Activated CD4-positive, alpha-beta memory T cell treated with anti-CD3 and anti-CD28 coated beads for 36 hours (primary cell): ENCODE data around the gene TSPAN10. TPM values are rescaled to one million over a fixed set of nuclear protein-coding genes. Genes with fewer than 3 reads are reported as not detected.

ENCODE experiments used
- CTCF ChIA-PET: fragments of 350-600 bp; sonication (Branson Sonifier 250); formaldehyde crosslinking; loops from one replicate; lab custom pipeline; 2021; ENCODE audit warnings: antibody characterized with exemption, inconsistent platforms; lab: Charles Lee
- POLR2A ChIA-PET: fragments of 350-600 bp; sonication (Branson Sonifier 250); formaldehyde crosslinking; loops from one replicate; lab custom pipeline; 2021; ENCODE audit warnings: antibody characterized with exemption; lab: Charles Lee
- DNase-seq: peaks from one replicate; pipeline ENCODE4 v3.0.0-alpha.2; 2020
- H3K27ac Mint-ChIP-seq: one replicate; pipeline ENCODE4 v1.8.0; 2021; ENCODE audit warnings: mixed read lengths
- H3K27me3 Mint-ChIP-seq: one replicate; pipeline ENCODE4 v1.8.0; 2021; ENCODE audit warnings: mixed read lengths
- H3K36me3 Mint-ChIP-seq: one replicate; pipeline ENCODE4 v1.8.0; 2021; ENCODE audit warnings: mixed read lengths
- H3K4me1 Mint-ChIP-seq: one replicate; pipeline ENCODE4 v1.8.0; 2021; ENCODE audit warnings: low read depth, mixed read lengths
- H3K4me3 Mint-ChIP-seq: one replicate; pipeline ENCODE4 v1.8.0; 2021; ENCODE audit warnings: mild to moderate bottlenecking, mixed read lengths
- H3K9me3 Mint-ChIP-seq: one replicate; pipeline ENCODE4 v1.8.0; 2021; ENCODE audit warnings: mixed read lengths
- intact Hi-C: fragments of 100-400 bp; cut with micrococcal nuclease; formaldehyde crosslinking; loops from one replicate; pipeline ENCODE4 v1.15.1; 2023
- total RNA-seq, 2 experiments: library from RNA; stranded (reverse); gene quantifications; one replicate each; pipeline ENCODE4 v1.2.3, GENCODE V29; 2021

Gene TSPAN10
- total RNA-seq, 2 experiments from 2014 or later = 0.36 to 0.45 TPM

DNA sequence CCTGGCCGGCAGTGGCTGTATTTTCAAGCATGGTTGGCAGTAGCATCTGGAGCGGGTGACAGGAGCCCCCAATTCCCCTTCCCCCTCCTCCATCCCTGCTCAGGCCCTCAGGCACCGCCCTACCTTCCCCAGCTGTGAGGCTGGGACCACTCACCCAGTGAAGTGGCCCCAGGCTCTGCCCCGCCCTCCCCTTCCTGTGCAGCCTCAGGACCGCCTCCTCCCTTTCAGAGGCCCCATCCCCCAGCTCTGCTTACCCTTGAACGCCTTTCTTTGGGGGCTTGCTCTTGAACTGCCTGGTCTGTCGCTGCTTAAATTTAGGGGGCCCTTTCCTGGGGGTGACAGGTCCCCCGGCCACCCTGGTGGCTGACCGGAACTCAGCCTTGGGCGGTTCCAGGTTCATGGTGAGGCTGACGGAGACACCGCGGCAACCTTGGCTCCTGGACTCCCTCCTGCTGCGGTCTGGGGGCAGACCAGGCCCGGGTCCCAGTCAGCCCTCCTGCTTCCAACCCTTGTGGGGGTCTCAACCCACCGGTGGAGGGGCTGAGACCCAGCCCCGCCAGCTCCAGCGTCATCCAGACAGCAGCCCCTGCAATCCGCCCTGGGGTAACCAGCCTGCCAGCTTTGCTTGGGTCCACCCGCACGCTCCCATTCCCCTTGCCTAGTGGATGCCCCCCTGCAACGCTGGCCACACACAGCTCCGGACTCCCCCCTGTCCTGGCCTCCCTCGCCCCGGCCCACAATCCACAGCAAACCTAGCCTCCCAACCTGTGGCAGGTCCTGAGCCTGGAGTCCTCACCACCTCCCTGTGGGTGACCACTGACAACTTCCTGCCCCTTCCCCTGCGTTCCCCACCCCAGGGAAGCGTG is 16.1 kb downstream of the TSPAN10 start:
- no peak overlapping the region for H3K27ac Mint-ChIP-seq
- H3K4me3 Mint-ChIP-seq = no peak overlapping the region
- intact Hi-C loops = no loop called here
- H3K36me3 Mint-ChIP-seq = no peaks in the 10 kb centered on the region
- peaks cover 11% of the 10 kb centered on the region for H3K4me1 Mint-ChIP-seq
- ChIA-PET CTCF (no interaction called here), POLR2A (no interaction called here)
- peaks cover 23% of the 10 kb centered on the region for H3K27me3 Mint-ChIP-seq
- peak; percentile 25 for DNase-seq
- H3K9me3 Mint-ChIP-seq = no peaks in the 10 kb centered on the region

DNA sequence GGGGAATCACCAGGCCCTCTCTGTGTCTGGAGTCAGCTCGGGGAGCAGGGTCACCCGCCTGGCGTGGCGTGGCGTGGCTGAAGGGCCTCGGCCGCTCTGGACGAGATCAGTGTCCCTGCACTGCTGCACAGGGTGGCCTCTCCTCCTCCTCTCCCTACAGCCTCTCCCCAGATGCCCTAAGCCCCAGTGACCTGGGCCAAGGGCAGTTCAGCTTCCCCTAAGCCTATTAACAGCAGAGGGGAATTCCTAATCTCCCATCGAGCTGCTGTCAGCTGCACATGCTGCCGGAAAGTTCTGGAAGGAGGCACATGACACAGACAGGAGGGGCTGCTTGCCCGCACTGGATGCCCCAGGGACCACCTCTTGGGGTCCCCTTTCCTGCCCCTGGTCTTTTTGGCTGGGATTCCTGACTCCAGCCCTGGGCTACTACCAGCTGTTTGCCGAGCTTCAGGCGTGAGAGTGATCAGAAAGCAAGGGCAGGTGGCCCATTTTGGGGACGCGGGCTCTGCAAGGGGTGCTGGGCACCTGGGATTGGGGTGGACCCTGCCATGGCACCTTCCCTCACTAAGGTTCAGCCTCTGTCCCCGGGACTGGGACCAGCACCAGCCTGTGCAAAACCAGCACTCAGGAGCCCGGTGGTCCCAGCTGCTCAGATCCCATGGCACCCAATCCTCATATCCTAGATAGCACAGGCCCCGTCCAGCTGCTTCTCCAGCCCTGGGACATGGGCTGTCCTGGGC is 18.6 kb downstream of the TSPAN10 start:
- DNase-seq = no peak
- Mint-ChIP-seq H3K36me3 (no peaks in the 10 kb centered on the region), H3K9me3 (no peaks in the 10 kb centered on the region), H3K4me3 (no peak overlapping the region), H3K4me1 (peaks cover 11% of the 10 kb centered on the region), H3K27me3 (peaks cover 12% of the 10 kb centered on the region), H3K27ac (no peak overlapping the region)
- CTCF ChIA-PET = no interaction called here
- intact Hi-C loops = no loop called here
- POLR2A ChIA-PET = no interaction called here

DNA sequence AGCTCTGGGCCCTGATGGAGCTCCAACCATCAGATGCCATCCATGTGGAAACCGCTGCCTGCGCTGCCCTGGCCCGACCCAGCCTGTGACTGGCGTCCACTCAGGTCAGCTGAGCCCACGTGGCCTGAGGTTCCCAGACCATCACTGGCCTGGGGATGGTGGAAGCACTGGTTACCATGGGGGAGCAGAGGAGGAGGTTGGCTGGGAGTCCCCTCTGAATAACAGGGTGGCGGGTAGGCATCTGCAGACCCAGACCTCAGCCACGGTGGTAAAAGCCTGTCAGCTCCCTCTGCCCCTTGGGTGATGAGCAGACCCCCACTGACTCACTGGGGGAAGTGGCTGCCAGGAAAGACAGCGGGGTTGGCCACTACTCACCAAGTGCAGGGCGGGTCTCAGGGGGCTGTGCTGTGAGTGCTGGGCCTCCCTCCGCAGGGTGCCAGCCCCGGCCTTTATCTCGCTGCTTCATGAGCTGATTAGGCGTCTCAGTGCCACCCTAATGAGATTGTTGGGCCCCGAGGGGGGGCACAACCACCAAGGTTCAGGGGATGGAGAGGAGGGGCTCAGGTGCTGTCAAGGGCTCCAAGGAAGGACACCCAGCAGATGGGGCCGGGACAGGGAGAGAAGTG is 19.2 kb downstream of the TSPAN10 start, which contains the start of gene PDE6G:
TSS of gene PDE6G (minus strand) at position 425 of the 626 bp plus-strand sequence. CDS start 3,237 bp downstream, outside the sequence.
- ChIA-PET CTCF (no interaction called here), POLR2A (no interaction called here)
- peaks cover 11% of the 10 kb centered on the region for H3K27me3 Mint-ChIP-seq
- H3K4me3 Mint-ChIP-seq = no peak within 1 kb of the TSS
- no peaks in the 10 kb centered on the region for H3K36me3 Mint-ChIP-seq
- no peaks in the 10 kb centered on the region for H3K9me3 Mint-ChIP-seq
- peaks cover 11% of the 10 kb centered on the region for H3K4me1 Mint-ChIP-seq
- no peak within 1 kb of the TSS for H3K27ac Mint-ChIP-seq
- no peak for DNase-seq
- intact Hi-C loops = no loop called here

DNA sequence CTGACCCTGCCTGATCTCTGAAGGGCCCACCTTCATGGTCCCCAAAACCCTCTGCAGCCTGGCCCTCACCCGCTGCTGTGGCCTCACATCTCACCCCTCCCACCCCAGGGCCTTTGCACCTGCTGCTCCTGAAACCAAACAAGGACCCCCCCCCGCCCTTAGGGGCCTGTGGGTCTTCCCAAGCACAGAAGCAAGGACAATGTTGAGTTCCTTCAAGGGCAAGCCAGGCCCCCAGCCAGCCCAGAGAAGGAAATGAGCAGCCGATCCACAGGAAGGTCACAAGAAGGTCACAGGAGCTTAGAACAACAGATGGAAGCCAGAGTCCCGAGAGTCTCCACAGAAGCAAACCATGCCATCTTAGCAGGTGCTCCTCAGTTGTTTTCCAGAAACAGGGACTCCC is 19.8 kb downstream of the TSPAN10 start:
- Mint-ChIP-seq H3K27ac (no peak overlapping the region), H3K27me3 (peaks cover 7% of the 10 kb centered on the region), H3K4me1 (peaks cover 11% of the 10 kb centered on the region), H3K9me3 (no peaks in the 10 kb centered on the region), H3K4me3 (no peak overlapping the region), H3K36me3 (no peaks in the 10 kb centered on the region)
- POLR2A ChIA-PET = no interaction called here
- CTCF ChIA-PET = no interaction called here
- DNase-seq = no peak
- intact Hi-C loops = no loop called here

DNA sequence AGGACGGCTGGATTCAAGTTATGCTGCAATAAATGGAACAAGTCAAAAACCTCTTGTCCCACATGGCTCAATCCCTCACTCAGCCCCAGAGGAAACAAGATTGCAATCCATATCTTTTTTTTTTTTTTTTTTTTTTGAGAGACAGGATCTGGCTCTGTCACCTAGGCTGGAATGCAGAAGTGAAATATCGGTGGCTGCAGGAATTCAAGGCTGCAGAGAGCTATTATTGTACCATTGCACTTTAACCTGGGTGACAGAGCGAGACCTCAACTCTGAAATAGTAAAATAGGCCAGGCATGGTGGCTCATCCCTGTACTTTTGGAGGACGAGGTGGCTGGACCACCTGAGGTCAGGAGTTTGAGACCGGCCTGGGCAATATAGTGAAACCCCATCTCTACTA is 22.0 kb downstream of the TSPAN10 start:
- H3K4me1 Mint-ChIP-seq = peaks cover 11% of the 10 kb centered on the region
- no peaks in the 10 kb centered on the region for H3K36me3 Mint-ChIP-seq
- no peak for DNase-seq
- no peaks in the 10 kb centered on the region for H3K9me3 Mint-ChIP-seq
- H3K27me3 Mint-ChIP-seq = no peaks in the 10 kb centered on the region
- ChIA-PET CTCF (interaction anchor here (1.7 kb wide), 1 partner anchor 11 kb away, joined by 3 read pairs; no protein-coding TSS in a partner anchor), POLR2A (interaction anchor here (0.8 kb wide), 1 partner anchor 58 kb away, joined by 3 read pairs; no protein-coding TSS in a partner anchor)
- H3K4me3 Mint-ChIP-seq = no peak overlapping the region
- no peak overlapping the region for H3K27ac Mint-ChIP-seq
- intact Hi-C loops = no loop called here

DNA sequence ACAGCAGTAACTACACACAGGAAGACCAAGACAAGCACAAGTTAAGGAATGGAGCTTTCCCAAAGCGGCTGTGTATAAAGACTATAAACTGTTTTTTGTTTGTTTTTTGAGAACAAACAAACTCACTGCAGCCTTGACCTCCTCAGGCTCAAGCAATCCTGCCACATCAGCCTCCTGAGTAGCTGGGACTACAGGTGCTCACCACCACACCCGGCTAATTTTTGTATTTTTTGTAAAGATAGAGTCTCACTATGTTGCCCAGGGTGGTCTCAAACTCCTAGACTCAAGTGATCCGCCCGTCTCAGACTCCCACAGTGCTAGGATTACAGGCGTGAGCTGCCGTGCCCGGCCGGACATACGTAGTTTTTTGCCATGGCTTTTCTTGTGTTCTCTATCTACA is 23.4 kb downstream of the TSPAN10 start:
- Mint-ChIP-seq H3K27me3 (no peaks in the 10 kb centered on the region), H3K4me1 (peaks cover 25% of the 10 kb centered on the region), H3K9me3 (no peaks in the 10 kb centered on the region), H3K4me3 (no peak overlapping the region), H3K36me3 (peaks cover 5% of the 10 kb centered on the region), H3K27ac (peak overlapping the region; percentile 38)
- intact Hi-C loops = no loop called here
- ChIA-PET CTCF (interaction anchor here (1.3 to 1.7 kb wide), 2 partner anchors 13 to 60 kb away, joined by 3 read pairs; no protein-coding TSS in a partner anchor), POLR2A (no interaction called here)
- no peak for DNase-seq

DNA sequence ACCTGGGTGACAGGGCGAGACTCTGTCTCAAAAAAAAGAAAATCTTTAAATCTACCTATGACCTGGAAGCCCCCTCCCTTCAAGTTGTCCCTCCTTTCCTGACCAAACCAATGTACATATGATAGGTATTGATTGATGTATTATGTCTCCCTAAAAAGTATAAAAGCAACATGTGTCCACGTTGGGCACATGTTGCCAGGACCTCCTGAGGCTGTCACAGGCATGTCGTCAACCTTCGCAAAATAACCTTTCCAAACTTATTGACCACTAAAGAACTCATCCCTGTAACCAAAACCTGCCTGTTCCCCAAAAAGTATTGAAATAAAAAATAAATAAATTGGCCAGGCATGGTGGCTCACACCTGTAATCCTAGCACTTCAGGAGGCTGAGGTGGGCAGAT is 25.0 kb downstream of the TSPAN10 start:
- H3K27me3 Mint-ChIP-seq = no peaks in the 10 kb centered on the region
- H3K36me3 Mint-ChIP-seq = peaks cover 14% of the 10 kb centered on the region
- ChIA-PET POLR2A (no interaction called here), CTCF (no interaction called here)
- H3K4me1 Mint-ChIP-seq = peaks cover 26% of the 10 kb centered on the region
- no peak for DNase-seq
- intact Hi-C loops = no loop called here
- H3K4me3 Mint-ChIP-seq = no peak overlapping the region
- H3K27ac Mint-ChIP-seq = no peak overlapping the region
- no peaks in the 10 kb centered on the region for H3K9me3 Mint-ChIP-seq

DNA sequence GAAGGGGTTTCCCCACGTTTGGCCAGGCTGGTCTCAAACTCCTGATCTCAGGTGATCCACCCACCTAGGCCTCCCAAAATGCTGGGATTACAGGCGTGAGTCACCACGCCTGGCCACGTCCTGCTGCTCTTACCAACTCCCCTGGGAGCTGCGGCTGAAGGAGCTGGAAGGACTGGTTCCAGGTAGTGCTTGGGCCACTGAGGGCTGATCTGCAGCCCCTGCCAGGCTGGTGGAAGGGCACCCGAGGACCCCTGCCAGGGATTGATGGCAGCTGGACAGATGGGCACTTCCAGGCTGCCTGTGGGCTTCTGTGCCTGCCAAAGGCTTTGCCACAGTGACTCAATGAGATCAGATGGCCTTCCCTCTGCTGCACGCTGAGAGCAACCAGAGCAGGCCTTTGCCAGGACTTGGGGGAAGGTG is 27.1 kb downstream of the TSPAN10 start:
- peaks cover 38% of the 10 kb centered on the region for H3K4me1 Mint-ChIP-seq

DNA sequence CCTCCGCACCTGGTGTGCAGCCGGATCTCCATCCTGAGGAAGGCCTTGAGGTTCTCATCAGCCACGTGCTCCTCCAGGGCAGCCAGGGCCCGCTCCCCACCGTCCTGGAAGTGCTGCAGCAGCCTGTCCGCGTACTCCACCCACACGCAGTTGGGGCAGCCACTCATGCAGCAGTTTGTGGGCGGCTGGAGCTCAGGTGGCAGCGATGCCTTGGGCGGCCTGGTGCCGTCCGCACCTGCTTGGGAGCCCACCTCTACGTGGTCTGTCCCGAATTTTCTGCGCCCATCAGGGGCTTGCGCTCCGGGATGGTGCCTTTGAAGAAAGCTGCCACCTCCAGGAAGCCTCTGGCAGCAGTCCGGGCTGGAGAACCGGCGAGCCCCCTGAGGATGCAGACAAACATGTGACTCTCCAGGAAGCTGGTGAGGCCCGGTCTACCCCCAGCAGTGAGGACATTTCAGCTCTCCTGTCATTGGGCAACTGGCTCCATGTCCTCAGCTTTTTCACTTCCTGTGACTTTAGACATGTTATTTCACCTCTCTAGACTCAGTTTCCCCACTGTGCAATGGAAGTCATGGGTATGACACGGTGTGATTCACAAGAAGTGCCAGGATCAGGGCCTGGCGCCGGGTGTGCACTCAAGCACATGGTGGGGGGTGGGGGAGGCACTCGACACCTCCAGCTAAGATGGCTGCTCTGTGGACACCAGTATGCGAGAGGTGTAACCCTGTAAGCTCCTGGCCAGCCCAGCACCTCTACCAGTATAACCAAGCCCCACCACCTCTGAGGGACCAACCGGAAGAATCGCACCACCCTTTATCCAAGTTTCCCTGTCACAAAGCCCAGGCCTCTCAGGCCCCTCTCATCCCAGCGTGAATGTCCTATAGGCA is 28.5 kb downstream of the TSPAN10 start:
- H3K9me3 Mint-ChIP-seq = no peaks in the 10 kb centered on the region
- no peaks in the 10 kb centered on the region for H3K27me3 Mint-ChIP-seq
- ChIA-PET CTCF (interaction anchor here (1.0 to 2.4 kb wide), 2 partner anchors 10 to 18 kb away, joined by 4 to 10 read pairs; partner anchors contain the start of genes ARL16 and HGS), POLR2A (interaction anchor here (0.6 to 2.5 kb wide), 9 partner anchors 19 to 168 kb away, joined by 3 to 26 read pairs (median 4); partner anchors contain the start of genes ARL16, HGS, MCRIP1 and MRPL12)
- H3K27ac Mint-ChIP-seq = peak overlapping the region; percentile 94
- peak overlapping the region; percentile 94 for H3K4me3 Mint-ChIP-seq
- DNase-seq = peak; percentile 72
- intact Hi-C loops = loop anchor here (1.0 to 5.0 kb wide), 4 partner anchors 18 to 113 kb away; partner anchors contain the start of genes ARL16, FAAP100, NPLOC4 and SLC25A10
- peaks cover 41% of the 10 kb centered on the region for H3K4me1 Mint-ChIP-seq
- H3K36me3 Mint-ChIP-seq = peaks cover 32% of the 10 kb centered on the region

More for the DNA sequence above, 27.1 kb downstream of the TSPAN10 start:
- Mint-ChIP-seq H3K27me3 (no peaks in the 10 kb centered on the region), H3K4me3 (peak overlapping the region; percentile 23), H3K9me3 (no peaks in the 10 kb centered on the region), H3K27ac (peak overlapping the region; percentile 94), H3K36me3 (peaks cover 23% of the 10 kb centered on the region)
- ChIA-PET CTCF (no interaction called here), POLR2A (interaction anchor here (1.8 kb wide), 1 partner anchor 39 kb away, joined by 10 read pairs; the partner anchor contains the start of gene MRPL12)
- intact Hi-C loops = loop anchor here (2.0 kb wide), 1 partner anchor 27 kb away; the partner anchor contains the start of genes NPLOC4 and TSPAN10
- DNase-seq = peak; percentile 46

DNA sequence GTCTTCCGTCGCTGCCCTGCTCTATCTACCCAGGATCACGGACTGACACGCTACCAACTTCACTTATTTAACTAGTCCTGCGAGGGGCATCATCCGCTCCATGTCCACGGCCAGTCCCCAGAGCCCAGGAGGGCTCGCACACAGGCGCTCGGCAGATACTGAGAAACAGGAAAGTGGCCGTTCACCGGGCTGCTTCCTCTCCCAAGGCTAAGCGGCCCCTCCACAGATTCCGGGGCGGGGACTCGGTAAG is 29.0 kb downstream of the TSPAN10 start:
- POLR2A ChIA-PET = interaction anchor here (0.9 to 2.5 kb wide), 6 partner anchors 18 to 167 kb away, joined by 3 to 26 read pairs (median 5); partner anchors contain the start of genes ARL16, HGS, MCRIP1 and MRPL12
- intact Hi-C loops = loop anchor here (1.0 to 5.0 kb wide), 3 partner anchors 17 to 113 kb away; partner anchors contain the start of genes ARL16, FAAP100 and SLC25A10
- H3K9me3 Mint-ChIP-seq = no peaks in the 10 kb centered on the region
- CTCF ChIA-PET = interaction anchor here (1.0 to 2.4 kb wide), 2 partner anchors 10 to 17 kb away, joined by 4 to 10 read pairs; partner anchors contain the start of genes ARL16 and HGS
- H3K27ac Mint-ChIP-seq = peak overlapping the region; percentile 94
- peak overlapping the region; percentile 94 for H3K4me3 Mint-ChIP-seq
- H3K27me3 Mint-ChIP-seq = no peaks in the 10 kb centered on the region
- DNase-seq = peak; percentile 43
- H3K4me1 Mint-ChIP-seq = peaks cover 41% of the 10 kb centered on the region
- peaks cover 35% of the 10 kb centered on the region for H3K36me3 Mint-ChIP-seq
